GM19397 (cell line): ENCODE data around the gene FOXN3.
"Not testable (repeated sequence)": the region's sequence is repeated elsewhere in the genome, so short reads cannot be mapped to it uniquely, and the experiment has no call there.

Experiments
- ATAC-seq: cut with Tn5 transposase; IDR thresholded peaks from one replicate; pipeline ENCODE4 v1.9.1; 2021; ENCODE audit warnings: mild to moderate bottlenecking, moderate library complexity; ENCODE audit not compliant: unreplicated experiment

Gene FOXN3

DNA sequence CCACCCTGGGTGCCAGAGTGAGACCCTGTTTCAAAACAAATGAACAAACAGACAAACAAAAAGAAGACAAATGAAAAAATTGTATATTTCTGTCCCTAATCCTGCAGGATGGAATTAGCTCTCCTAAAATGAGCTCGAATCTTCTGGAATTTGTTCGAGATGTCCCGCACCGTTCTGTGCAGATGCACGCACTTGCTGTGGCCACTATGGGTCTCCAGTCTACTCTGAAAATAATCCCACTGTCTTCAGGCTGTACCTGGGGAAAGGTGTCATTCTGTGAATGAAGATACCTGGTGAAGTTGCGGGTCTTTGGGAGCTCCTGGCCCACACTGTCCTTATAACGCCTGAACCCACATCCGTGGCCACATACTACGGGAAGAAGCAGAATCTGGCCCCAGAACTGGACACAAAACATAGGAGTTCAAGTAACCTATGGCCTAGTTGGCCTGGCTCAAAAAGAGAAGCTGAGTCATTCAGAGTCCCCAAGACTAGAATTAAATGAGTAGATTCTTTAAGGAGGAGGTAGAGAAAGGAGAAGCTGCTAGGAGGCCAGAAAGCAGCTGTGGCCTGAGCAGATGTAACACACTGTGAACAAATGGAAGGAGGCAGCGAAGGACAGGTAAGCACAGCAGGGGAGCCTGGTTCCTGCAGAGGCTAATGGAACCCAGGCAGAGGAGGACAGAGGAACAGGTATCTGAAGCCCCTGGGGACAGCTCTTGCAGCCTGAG, 108.6 kb downstream of the FOXN3 start:
- peak; percentile 28 for ATAC-seq

DNA sequence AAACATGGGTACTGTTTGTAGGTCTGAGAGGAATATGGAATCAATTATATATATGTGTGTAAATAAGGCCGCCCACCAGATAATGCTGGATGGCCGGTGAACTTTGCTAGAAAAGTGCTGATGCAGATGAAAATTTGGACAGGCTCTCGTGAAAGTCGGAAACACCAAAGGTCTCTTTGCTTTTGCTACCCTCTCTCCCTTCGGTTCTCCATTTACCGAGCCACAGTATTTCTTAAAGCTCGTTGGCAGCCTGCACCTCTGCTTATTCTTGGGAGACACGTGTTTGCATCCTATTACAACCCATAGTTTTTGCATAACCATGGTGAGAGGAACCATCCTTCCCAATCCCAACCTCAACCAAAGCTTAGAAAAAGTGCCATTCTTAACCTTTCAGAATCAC, 109.6 kb downstream of the FOXN3 start:
- no peak for ATAC-seq

DNA sequence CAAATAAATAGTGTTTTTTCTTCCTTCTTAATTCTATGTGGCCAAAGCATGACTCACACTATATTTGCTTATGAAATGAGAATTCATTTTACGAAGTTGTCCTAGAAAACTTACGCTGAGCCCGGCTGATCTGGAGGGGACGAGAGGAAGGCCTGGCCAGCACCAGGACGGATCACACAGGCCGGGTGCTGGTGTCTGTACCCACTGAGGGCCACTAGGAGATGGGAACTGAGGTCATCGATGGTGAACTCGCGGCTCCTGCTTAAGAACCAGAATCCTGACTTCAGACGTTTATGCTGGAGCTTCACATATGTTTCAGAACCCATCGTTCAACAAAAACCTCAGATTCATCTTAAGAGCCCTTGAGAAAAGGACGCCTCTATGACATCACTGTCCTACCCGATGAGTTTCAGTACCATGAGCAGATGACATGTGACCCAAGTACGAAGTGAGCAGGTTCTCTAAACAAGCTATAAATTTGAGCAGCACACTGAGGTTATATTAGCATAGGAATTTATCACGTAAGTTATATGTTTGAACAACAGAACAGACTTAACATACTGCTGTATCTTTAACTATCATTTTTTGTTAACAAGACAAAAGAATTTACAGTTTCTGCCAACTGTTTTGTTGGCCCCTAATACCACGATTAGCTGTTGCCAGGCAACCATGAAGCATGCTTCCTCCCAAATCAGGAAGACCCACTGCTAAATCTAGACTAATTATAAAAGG, 111.9 kb downstream of the FOXN3 start:
- ATAC-seq = peak; percentile 36

DNA sequence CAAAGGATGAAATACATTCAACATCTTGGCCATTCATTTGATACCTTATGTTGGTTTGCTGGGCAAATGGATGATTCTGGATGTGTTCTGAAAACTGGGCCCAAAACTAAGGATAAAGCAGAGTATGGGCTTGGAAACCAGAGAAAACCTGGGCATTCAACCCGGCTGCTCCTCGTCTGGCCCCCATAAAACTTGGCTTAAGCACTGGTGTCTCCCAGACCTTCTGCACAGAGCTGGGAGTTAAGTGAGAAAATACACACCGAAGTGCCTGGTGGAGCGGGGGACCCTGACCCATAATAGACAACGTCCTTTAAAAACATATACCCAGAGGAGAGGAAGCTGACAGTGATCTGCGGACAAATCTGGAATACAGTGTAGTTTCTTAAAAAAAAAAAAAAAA, 112.5 kb downstream of the FOXN3 start:
- no peak for ATAC-seq

DNA sequence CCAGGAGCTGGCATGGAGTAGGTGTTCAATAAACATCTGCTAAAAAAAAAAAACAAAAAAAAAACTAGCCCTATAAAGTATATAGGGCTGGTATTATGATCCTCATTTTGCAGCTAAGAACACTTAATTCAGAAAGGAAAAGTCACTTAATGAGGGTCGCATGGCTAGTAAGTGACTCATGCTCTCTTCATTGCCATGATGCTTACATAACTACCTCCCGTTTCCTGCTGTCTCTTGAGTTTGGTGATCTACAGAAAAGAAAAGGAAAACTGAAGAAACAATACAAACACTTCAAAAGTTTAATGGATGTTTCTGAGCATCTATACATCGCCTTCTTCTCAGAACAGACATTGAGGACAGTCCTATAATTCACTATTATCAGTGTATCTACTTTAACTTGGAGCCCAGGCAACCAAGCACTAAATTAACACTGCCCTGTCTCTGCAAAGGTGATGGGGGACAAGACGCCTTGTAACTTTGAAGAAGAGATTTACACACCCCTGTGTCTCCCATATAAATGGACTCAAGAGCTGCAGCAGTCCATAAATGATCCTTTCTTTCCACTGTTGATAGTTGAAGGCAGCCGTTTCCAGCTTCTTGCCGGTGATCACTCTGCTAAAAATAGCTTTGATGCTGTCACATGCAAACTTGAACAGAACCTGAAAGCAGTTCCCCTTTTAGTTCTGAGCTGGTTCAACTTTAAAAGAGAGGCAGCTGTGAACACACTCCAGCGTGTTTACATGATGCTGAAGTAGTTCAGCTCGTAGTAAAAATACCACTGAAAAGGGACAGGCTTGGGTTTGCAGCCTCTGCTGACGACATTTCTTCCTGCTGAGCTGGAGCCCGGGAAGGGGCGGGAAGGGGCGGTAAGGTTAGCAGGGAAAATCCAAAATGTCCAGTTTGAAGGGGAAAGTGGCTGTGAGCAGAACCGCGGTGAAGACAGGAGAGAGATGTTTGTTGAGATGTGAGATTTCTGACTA, 113.3 kb downstream of the FOXN3 start:
- peak; percentile 70 for ATAC-seq

DNA sequence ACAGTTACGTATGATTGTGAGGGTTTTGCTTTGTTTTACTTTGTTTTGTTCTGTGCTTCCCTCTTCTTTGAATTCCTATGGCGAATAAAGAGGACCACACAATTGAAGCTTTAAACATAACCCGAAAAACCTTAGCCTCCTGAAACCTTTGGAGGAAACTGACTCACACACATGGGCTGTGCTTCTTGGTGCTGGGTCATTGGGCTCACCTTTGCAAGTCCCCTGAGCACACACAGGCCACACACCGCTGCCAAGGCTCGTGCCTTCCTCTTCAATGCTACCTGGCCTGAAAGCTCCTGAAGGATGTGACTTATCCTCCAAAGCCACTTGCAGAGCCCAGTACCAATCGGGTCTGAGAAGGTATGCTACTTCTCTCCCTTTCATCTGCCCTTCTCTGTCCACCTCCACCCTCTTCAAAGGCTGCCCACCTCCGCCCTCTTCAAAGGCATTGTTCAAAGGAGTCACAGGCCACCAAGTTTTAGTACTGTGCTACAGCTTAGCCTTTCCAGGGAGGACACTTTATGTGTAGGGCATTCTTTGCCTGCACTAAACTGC, 114.6 kb downstream of the FOXN3 start:
- no peak for ATAC-seq

DNA sequence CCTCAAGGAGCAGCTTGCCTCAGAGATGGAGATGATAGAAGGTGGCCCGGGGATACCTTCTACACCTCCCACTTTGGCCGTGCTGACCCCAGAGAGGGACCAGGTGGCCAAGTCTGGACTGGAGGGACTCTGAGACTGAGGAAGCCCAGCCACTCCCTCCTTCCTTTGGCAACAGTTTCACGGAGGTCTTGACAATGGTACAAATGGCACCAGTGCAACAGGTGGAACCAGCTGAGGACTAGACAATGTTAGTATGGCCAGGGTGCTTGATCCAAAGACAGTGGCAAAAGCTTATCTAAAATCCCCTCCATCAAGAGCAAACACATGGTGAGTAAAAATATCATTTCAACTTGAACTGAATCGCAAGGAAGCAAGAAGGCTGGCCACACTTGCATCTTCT, 117.4 kb downstream of the FOXN3 start:
- ATAC-seq = no peak

DNA sequence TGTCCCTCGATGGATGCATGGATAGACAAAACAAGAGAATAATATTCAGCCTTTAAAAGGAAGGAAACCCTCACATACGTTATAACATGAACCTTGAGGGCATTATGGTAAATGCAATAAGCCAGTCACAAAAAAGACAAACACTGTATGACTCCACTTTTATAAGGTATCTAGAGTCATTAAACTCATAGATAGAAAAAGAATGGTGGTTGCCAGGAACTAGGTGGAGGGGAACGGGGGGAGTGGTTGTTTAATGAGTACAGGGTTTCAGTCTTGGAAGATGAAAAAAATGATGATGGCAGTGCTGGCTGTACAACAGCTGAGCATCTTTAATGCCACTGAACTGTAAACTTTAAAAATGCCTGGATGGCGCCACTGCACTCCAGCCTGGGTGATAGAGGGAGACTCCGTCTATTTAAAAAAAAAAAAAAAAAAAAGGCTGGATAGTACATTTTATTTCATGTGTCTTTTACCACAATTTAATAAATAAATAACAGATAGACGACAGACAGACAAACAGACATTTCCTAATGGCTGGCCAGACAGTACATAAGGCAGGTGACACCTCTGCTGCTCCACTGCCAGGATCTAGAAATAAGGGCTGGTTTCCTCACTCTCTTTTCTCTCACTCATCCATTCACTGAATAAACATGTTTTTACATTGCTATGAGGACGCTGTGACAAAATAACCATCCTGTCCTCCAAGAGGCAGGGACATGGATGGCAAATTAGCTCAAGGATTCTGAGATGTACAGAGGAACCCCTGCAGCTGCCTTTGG, 118.8 kb downstream of the FOXN3 start:
- no peak for ATAC-seq

DNA sequence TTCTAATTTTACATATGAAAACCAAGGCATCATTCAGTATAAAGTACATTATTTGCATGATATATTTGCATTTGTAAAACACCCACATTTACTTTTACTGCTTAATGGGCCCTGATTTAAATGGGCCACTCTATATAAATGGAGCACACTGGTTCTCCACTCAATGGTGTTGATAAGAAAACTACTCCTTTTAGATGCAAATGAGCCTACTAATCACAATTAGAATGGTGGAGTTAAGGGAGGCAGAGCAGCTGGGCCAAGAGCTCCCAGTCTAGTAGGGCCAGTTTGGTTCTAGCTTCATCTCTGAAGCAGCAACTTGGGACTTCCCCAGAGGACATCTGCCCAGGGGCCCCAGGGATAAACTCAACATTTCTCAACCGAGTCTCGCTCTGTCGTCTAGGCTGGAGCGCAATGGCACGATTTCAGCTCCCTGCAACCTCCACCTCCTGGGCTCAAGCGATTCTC, 120.7 kb downstream of the FOXN3 start:
- no peak for ATAC-seq

DNA sequence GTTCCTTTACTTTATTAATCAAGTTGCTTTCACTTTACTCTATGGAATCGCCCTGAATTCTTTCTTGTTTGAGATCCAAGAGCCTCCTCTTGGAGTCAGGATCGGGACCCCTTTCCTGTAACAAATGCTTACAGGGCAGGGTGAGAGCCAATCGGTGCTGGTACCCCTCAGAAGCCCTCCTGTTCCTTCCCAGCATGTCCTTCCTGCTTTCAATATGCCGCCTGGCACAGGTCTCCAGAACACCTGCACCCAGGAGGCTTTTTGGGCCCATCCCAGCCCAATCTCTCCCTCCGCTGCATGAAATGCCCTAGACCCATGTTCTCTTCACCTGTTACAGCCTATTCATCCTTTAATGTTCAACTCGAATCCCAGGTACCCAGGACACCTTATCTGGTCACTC, 122.2 kb downstream of the FOXN3 start:
- no peak for ATAC-seq

DNA sequence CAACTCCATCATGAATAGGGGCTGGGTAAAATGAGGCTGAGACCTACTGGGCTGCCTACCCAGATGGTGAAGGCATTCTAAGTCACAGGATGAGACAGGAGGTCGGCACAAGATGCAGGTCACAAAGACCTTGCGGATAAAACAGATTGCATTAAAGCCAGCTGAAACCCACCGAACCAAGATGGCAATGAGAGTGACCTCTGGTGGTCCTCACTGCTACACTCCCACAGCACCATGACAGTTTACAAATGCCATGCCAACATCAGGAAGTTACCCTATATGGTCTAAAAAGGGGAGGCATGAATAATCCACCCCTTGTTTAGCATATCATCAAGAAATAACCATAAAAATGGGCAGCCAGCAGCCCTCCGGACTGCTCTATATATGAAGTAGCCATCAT, 122.6 kb downstream of the FOXN3 start:
- ATAC-seq = not testable (repeated sequence)

DNA sequence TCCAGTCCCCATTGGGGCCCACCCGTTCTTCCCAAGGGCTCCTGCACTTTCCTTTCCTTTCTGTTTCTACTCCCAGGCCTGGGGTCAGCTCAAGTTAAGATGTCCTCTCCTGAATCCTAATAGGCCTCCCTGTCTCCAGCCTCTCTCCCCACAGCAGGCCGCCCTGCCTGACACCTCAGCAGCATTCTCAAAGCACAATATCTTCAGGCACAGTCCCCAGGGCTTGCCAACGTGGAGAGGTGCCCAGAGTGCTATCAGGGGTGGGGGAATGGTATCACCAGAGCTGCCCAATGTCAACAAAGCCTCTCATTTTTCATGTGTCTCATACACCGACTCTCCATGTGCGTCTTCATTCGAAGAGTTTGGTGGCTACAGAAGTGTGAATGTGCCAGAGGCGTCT, 123.0 kb downstream of the FOXN3 start:
- no peak for ATAC-seq

DNA sequence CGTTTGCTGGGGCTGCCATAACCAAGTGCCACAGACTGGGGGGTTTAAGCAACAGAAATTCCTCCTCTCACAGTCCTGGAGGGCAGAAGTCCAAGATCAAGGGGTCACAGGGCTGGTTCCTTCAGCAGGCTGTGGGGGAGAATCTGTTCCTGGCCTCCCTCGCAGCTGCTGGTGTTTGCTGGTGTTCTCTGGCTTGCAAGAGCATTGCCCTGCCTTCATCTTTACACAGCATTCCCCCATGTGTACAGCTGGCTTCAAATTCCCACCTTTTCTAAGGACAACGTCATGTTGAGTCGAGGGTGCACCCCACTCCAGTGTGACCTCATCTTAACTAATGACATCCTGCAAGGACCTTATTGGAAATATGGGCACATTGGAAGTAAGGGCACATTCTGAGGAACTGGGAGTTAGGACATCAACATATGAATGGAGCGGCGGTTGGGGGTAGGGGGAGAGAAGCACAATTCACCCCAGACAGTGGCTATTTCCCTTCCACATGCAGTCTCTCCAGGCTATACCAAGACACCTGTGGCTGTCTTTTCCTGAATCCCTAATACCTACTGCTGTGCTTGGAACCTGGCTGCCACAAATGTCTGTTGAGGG, 123.6 kb downstream of the FOXN3 start:
- ATAC-seq = no peak

DNA sequence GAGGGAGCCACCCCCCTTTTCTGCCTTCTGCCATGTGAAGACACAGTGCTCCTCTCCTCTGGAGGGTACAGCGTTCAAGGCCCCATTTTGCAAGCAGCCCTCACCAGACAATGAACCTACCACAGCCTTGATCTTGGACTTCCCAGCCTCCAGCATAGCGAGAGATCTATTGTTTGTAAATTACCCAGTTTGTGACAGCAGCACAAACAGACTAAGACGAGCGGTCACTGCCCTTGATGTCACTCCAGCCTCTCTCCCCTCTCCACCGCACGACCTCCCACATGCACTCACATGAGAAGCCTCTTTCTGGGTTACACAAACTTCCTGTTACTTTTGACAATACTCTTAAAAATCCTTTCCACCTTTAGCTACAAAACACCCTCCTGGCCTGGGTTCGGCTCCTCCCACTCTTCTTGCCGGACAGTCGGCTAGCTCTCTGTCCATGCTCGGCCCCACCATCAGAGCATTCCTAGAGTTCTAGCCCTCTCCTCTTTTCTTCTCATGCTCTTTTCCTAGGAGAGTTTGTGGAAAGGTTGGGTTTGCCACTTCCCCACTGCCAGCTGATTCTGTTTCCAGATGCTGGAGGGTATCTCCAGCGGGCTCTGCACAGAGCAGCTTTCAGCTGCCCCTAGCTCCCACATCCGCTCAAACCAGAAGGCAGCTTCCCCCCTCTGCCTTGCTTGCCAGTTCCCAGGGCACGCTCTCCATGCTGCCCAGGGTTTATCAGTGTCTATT, 124.3 kb downstream of the FOXN3 start:
- ATAC-seq = no peak

DNA sequence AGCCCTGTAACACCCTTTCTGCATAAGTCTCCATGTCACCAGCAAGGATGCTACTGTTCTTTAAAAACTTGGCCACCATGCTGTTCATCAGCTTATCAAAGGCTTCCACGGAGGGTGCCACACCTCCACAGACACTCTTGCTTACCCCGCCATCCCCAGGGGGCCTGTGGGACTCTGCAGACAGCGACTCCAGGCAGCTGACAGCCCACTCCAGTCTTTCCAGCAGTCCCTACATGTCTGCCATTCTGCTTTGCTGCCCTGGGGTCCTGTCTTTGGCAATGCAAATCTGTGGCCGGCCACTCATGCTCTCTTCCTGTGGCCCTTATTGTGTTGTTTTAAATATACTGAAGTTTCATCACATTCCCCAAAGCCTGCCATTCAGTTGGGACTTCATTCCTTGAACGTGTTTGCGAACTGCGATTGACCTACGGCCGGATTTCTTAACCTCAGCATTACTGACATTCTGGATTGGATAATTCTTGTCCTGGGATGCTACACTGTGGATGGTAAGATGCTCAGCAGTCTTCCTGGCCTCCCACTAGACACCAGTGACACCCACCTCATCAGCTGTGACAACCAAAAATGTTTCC, 125.6 kb downstream of the FOXN3 start:
- ATAC-seq = no peak

DNA sequence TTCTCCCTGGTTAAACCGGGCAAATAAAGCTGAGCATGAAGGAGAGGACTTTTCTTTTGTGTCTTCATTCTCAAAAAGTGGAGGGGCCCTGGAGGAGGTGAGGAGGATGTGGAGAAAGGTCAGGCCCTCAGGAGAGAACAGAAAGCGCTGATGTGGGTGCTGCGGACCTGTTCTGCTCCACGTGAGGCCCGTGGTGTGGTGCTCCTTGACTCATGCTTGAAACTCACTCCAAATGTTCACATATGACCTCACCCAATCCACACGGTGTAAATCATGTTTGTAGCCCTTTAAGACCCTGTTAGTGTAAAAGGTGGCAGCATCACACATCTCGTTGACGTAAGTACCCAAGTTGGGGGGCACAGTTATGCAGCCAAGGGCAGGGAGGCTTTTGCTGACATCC, 126.2 kb downstream of the FOXN3 start:
- no peak for ATAC-seq

DNA sequence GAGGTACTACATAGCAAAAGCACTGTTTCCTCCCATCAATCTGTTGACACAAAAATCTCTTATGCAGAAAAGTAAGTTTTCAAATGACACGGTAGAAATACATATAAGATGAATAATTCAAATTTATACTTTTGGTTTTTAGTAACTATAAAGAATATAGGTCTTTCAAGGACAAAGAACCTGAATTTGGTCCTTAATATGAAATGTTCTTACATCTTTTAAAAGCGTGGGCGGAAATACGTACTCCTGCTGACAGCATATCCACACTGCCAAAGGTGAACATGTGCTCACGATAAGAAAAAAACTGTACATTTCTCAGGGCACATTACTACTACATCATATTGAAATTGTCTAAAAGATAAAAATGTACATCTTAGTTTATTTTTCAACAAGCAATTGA, 127.6 kb downstream of the FOXN3 start:
- ATAC-seq = no peak

DNA sequence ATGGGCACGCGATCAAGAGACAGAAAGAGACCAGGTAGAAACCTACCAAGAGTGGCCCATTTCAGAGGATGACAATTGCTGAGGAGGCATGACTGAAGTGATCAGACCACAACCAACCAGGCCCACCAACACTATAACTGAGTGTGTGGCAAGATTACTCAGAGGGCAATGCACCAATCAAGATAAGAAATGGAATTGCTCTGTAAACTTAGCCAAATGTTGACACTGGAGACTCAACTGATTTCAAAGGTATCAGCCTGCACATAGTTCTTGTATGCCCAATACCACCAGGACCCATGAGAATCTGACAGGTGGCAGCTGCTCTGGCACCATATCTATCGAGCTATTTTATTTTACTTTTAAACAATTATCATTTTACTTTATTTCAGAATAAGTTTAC, 128.9 kb downstream of the FOXN3 start:
- no peak for ATAC-seq
